ENCODE results near the gene S1PR4. TPM values are rescaled to one million over a fixed set of nuclear protein-coding genes. Genes with fewer than 3 reads are reported as not detected.

S1PR4 gene
- total and polyA plus RNA-seq, 4 donors, result 7.3 to 40.5 (median 16.8) TPM

DNA sequence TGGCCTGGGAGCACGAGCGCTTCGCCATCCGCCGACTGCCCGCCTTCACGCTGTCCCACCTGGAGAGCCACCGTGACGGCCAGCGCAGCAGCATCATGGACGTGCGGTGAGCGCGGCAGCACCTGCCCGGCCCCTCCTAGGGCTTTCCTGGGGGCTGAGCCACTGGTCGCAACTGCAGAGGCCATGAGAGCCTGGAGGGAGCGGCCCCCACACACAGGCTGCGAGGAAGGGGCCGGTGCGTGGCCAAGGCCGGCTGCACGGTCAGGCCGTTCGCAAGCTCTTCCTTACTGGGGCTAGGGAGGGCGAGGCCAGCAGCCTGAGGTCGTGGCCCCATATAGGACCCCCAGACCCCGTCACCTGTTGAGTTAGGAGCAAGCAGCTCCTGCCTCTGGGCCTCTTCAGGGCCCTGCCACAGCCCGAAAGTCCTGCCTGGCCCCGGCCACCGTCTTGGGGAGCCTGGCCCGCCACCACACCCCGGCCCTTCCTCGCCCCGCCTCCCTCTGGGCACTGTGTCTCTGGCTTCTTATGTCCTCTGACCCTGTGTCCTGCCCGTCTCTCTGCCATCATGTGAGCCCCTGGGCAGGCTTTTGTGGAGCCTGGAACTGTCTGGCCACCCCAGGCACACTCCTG is 26.2 kb downstream of the S1PR4 start:
- H3K9me3 ChIP-seq (ENCODE audit: control insufficient read depth in 4 of 4, insufficient read depth in 3 of 4, low read length in 3 of 4), result no peaks in the 10 kb centered on the region
- no peaks in the 10 kb centered on the region for H3K27me3 ChIP-seq (ENCODE audit: control insufficient read depth in 3 of 3, insufficient read depth in 3 of 3, low read length in 2 of 3)
- H3K36me3 ChIP-seq (ENCODE audit: control insufficient read depth in 4 of 4, insufficient read depth in 4 of 4, low read length in 4 of 4), result peaks cover 0 to 62% (median 3%) of the 10 kb centered on the region in 4 donors
- TF ChIP-seq, protein P1, sequence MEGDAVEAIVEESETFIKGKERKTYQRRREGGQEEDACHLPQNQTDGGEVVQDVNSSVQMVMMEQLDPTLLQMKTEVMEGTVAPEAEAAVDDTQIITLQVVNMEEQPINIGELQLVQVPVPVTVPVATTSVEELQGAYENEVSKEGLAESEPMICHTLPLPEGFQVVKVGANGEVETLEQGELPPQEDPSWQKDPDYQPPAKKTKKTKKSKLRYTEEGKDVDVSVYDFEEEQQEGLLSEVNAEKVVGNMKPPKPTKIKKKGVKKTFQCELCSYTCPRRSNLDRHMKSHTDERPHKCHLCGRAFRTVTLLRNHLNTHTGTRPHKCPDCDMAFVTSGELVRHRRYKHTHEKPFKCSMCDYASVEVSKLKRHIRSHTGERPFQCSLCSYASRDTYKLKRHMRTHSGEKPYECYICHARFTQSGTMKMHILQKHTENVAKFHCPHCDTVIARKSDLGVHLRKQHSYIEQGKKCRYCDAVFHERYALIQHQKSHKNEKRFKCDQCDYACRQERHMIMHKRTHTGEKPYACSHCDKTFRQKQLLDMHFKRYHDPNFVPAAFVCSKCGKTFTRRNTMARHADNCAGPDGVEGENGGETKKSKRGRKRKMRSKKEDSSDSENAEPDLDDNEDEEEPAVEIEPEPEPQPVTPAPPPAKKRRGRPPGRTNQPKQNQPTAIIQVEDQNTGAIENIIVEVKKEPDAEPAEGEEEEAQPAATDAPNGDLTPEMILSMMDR (IDR thresholded peaks at IDR 0.05; ENCODE audit: control extremely low read depth, extremely low read depth), result no peak
- WGBS, 2 donors, result 95 to 96% methylated on average over 28 to 35 of the region's 35 CpGs
- no peak overlapping the region for H3K9ac ChIP-seq (ENCODE audit: insufficient read depth in 1 of 2, low read length in 2 of 2)
- no peak for ATAC-seq (ENCODE audit: insufficient read depth, low FRiP score)
- H3K27ac ChIP-seq (ENCODE audit: low read depth in 1 of 2, low read length in 1 of 2), result no peak overlapping the region
- no peak overlapping the region for H3K4me3 ChIP-seq
- no peak for DNase-seq
- no peaks in the 10 kb centered on the region for H3K4me1 ChIP-seq (ENCODE audit: control insufficient read depth in 5 of 5, insufficient read depth in 5 of 5, low read length in 5 of 5)

DNA sequence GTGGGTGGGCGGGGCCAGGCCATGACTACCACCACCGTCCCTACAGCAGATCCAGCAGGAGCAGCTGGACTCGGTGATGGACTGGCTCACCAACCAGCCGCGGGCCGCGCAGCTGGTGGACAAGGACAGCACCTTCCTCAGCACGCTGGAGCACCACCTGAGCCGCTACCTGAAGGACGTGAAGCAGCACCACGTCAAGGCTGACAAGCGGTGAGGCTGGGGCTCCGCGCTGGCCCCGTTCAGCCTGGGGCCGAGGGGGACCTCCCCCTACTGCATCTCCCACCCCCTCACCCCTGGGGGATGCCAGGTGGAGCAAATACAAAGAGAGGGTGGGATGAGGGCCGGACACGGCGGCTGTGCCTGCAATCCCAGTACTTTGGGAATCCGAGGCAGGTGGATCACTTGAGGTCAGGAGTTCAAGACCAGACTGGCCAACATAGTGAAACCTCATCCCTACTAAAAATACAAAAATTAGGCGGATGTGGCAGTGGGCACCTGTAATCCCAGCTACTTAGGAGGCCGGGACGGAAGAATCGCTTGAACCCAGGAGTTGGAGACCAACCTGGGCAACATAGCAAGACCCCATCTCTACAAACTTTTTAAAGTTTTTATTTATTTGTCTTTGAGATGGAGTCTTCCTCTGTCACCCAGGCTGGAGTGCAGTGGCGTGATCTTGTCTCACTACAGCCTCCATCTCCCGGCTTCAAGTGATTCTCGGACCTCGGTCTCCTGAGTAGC is 27.8 kb downstream of the S1PR4 start:
- DNase-seq (no peak), ATAC-seq (ENCODE audit: insufficient read depth, low FRiP score) (no peak)
- 96 to 98% methylated on average over 28 of the region's 28 CpGs for WGBS, 2 donors
- no peak overlapping the region for H3K9ac ChIP-seq (ENCODE audit: insufficient read depth in 1 of 2, low read length in 2 of 2)
- TF ChIP-seq, protein P1 (IDR thresholded peaks at IDR 0.05; ENCODE audit: control extremely low read depth, extremely low read depth), result no peak
- no peak overlapping the region for H3K4me3 ChIP-seq
- no peaks in the 10 kb centered on the region for H3K4me1 ChIP-seq (ENCODE audit: control insufficient read depth in 5 of 5, insufficient read depth in 5 of 5, low read length in 5 of 5)
- H3K27ac ChIP-seq (ENCODE audit: low read depth in 1 of 2, low read length in 1 of 2), result no peak overlapping the region
- no peaks in the 10 kb centered on the region for H3K9me3 ChIP-seq (ENCODE audit: control insufficient read depth in 4 of 4, insufficient read depth in 3 of 4, low read length in 3 of 4)
- no peaks in the 10 kb centered on the region for H3K27me3 ChIP-seq (ENCODE audit: control insufficient read depth in 3 of 3, insufficient read depth in 3 of 3, low read length in 2 of 3)
- H3K36me3 ChIP-seq (ENCODE audit: control insufficient read depth in 4 of 4, insufficient read depth in 4 of 4, low read length in 4 of 4), result peaks cover 0 to 59% (median 3%) of the 10 kb centered on the region in 4 donors

DNA sequence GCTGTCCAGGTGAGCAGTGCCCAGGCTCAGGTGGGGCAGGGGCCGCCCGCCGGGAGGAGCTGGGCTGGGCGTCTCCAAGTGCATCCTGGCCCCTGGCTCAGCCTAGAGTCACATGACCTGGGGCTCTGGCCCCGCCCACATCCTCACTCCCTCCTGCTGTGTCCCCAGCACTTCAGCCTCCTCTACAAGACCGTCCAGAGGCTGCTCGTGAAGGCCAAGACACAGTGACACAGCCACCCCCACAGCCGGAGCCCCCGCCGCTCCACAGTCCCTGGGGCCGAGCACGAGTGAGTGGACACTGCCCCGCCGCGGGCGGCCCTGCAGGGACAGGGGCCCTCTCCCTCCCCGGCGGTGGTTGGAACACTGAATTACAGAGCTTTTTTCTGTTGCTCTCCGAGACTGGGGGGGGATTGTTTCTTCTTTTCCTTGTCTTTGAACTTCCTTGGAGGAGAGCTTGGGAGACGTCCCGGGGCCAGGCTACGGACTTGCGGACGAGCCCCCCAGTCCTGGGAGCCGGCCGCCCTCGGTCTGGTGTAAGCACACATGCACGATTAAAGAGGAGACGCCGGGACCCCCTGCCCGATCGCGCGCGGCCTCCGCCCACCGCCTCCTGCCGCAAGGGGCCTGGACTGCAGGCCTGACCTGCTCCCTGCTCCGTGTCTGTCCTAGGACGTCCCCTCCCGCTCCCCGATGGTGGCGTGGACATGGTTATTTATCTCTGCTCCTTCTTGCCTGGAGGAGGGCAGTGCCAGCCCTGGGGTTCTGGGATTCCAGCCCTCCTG is 29.1 kb downstream of the S1PR4 start:
- DNase-seq (no peak), ATAC-seq (ENCODE audit: insufficient read depth, low FRiP score) (no peak)
- Histone ChIP-seq H3K27me3 (ENCODE audit: control insufficient read depth in 3 of 3, insufficient read depth in 3 of 3, low read length in 2 of 3) (no peaks in the 10 kb centered on the region), H3K4me1 (ENCODE audit: control insufficient read depth in 5 of 5, insufficient read depth in 5 of 5, low read length in 5 of 5) (no peaks in the 10 kb centered on the region), H3K27ac (ENCODE audit: low read depth in 1 of 2, low read length in 1 of 2) (no peak overlapping the region), H3K36me3 (ENCODE audit: control insufficient read depth in 4 of 4, insufficient read depth in 4 of 4, low read length in 4 of 4) (peaks cover 0 to 51% (median 3%) of the 10 kb centered on the region in 4 donors), H3K9ac (ENCODE audit: insufficient read depth in 1 of 2, low read length in 2 of 2) (no peak overlapping the region), H3K4me3 (no peak overlapping the region), H3K9me3 (ENCODE audit: control insufficient read depth in 4 of 4, insufficient read depth in 3 of 4, low read length in 3 of 4) (no peaks in the 10 kb centered on the region)
- TF ChIP-seq, protein P1 (IDR thresholded peaks at IDR 0.05; ENCODE audit: control extremely low read depth, extremely low read depth), result no peak
- 91 to 95% methylated on average over 42 to 43 of the region's 43 CpGs for WGBS, 2 donors

Data from lung (tissue), 12 donors.